HepG2 (cell line): ENCODE results near the gene CCNL1. TPM values are rescaled to one million over a fixed set of nuclear protein-coding genes. Genes with fewer than 3 reads are reported as not detected.

Experiments used
- AGO1 ChIP-seq: fragments of 200-400 bp; formaldehyde crosslinking; IDR thresholded peaks from 2 replicates; pipeline ENCODE4 v1.6.1; 2017; ENCODE audit warnings: mild to moderate bottlenecking, low read depth, low read length, moderate library complexity; ENCODE audit not compliant: poor library complexity, severe bottlenecking
- AHR ChIP-seq: IDR thresholded peaks from 2 replicates; pipeline ENCODE4 v1.6.1; 2018; ENCODE audit warnings: missing genetic modification reagents, missing compliant biosample characterization
- ATF1 ChIP-seq: IDR thresholded peaks from 2 replicates; pipeline ENCODE4 v1.6.1; 2016; ENCODE audit warnings: mild to moderate bottlenecking, control low read depth
- BRF2 ChIP-seq: sonication (generic); formaldehyde crosslinking; IDR thresholded peaks from 2 replicates; pipeline ENCODE4 v1.8.1; 2022; ENCODE audit warnings: mild to moderate bottlenecking, missing genetic modification reagents
- DRAP1 ChIP-seq: IDR thresholded peaks from 2 replicates; pipeline ENCODE4 v1.6.1; 2016; ENCODE audit warnings: missing genetic modification reagents, missing compliant biosample characterization
- FOXO4 ChIP-seq: sonication (generic); formaldehyde crosslinking; conservative IDR thresholded peaks from 2 replicates; pipeline ENCODE4 v1.8.1; 2023; ENCODE audit warnings: missing genetic modification reagents
- ISL2 ChIP-seq: sonication (generic); formaldehyde crosslinking; IDR thresholded peaks from 2 replicates; pipeline ENCODE4 v1.5.0; 2020; ENCODE audit warnings: missing genetic modification reagents
- MYNN ChIP-seq: sonication (generic); formaldehyde crosslinking; IDR thresholded peaks from 2 replicates; pipeline ENCODE4 v1.4.0; 2020; ENCODE audit warnings: mild to moderate bottlenecking, low read depth, missing genetic modification reagents
- PTBP1 ChIP-seq: fragments of 200-400 bp; formaldehyde crosslinking; IDR thresholded peaks from 2 replicates; pipeline ENCODE4 v1.6.1; 2018; ENCODE audit warnings: low read length, low read depth; ENCODE audit not compliant: poor library complexity, severe bottlenecking
- RBFOX2 ChIP-seq: fragments of 200-400 bp; formaldehyde crosslinking; IDR thresholded peaks from 2 replicates; pipeline ENCODE4 v1.6.1; 2017; ENCODE audit warnings: low read depth, mild to moderate bottlenecking, low read length
- SRSF1 ChIP-seq: fragments of 200-400 bp; formaldehyde crosslinking; optimal IDR thresholded peaks from 2 replicates; pipeline ENCODE3; 2017; ENCODE audit warnings: mild to moderate bottlenecking, low read depth, low read length, moderate library complexity
- ZFP36L2 ChIP-seq: sonication (generic); formaldehyde crosslinking; IDR thresholded peaks from 2 replicates; pipeline ENCODE4 v1.4.0; 2020; ENCODE audit warnings: missing genetic modification reagents
- ZHX1 ChIP-seq: sonication (generic); formaldehyde crosslinking; IDR thresholded peaks from 2 replicates; pipeline ENCODE4 v1.8.1; 2022; ENCODE audit warnings: low read depth, mild to moderate bottlenecking, missing genetic modification reagents
- ZNF121 ChIP-seq: sonication (generic); formaldehyde crosslinking; IDR thresholded peaks from 2 replicates; pipeline ENCODE4 v1.5.0; 2020; ENCODE audit warnings: mild to moderate bottlenecking, missing genetic modification reagents
- ZNF136 ChIP-seq: sonication (generic); formaldehyde crosslinking; IDR thresholded peaks from 2 replicates; pipeline ENCODE4 v1.8.1; 2022; ENCODE audit warnings: low read depth, mild to moderate bottlenecking, moderate library complexity, missing genetic modification reagents
- ZNF280B ChIP-seq: sonication (generic); formaldehyde crosslinking; IDR thresholded peaks from 2 replicates; pipeline ENCODE4 v1.5.0; 2020; ENCODE audit warnings: missing genetic modification reagents, mild to moderate bottlenecking, borderline replicate concordance
- ZNF530 ChIP-seq: sonication (generic); formaldehyde crosslinking; IDR thresholded peaks from 2 replicates; pipeline ENCODE4 v1.5.0; 2020; ENCODE audit warnings: low read depth, mild to moderate bottlenecking, missing genetic modification reagents
- ZNF556 ChIP-seq: sonication (generic); formaldehyde crosslinking; IDR thresholded peaks from 2 replicates; pipeline ENCODE4 v1.4.0; 2020; ENCODE audit warnings: mild to moderate bottlenecking, missing genetic modification reagents, borderline replicate concordance
- ZNF558 ChIP-seq: sonication (generic); formaldehyde crosslinking; IDR thresholded peaks from 2 replicates; pipeline ENCODE4 v1.9.0; 2022; ENCODE audit warnings: mild to moderate bottlenecking, missing genetic modification reagents, borderline replicate concordance
- ZNF607 ChIP-seq: sonication (generic); formaldehyde crosslinking; IDR thresholded peaks from 2 replicates; pipeline ENCODE4 v1.5.1; 2020; ENCODE audit warnings: missing genetic modification reagents, mild to moderate bottlenecking, borderline replicate concordance
- ZNF614 ChIP-seq: IDR thresholded peaks from 2 replicates; pipeline ENCODE4 v1.6.1; 2018; ENCODE audit warnings: missing biosample characterization, missing genetic modification reagents, inconsistent platforms, borderline replicate concordance
- ZNF75D ChIP-seq: sonication (generic); formaldehyde crosslinking; IDR thresholded peaks from 2 replicates; pipeline ENCODE4 v1.8.1; 2023; ENCODE audit warnings: missing genetic modification reagents, mild to moderate bottlenecking, borderline replicate concordance
- polyA plus RNA-seq, 8 experiments: library from polyadenylated mRNA; depleted of rRNA in 3 of 8; stranded (reverse) in 7 of 8; unstranded in 1 of 8; fragments of >200 nt; fragmentation: Illumina TruSeq in 4 of 8; extraction: Trizol in 4 of 8; gene quantifications; 2 replicates each; pipeline versions ENCODE4 v1.2.1 to v1.2.3, GENCODE V29; 2011 to 2016; ENCODE audit warnings: low read depth in 4 of 8, missing spikeins in 1 of 8, mixed read lengths in 1 of 8; ENCODE audit not compliant: insufficient read depth in 1 of 8
- total RNA-seq, 5 experiments: library from RNA; depleted of rRNA; stranded (reverse); fragments of >200 nt; fragmentation: Illumina TruSeq; extraction: Trizol; gene quantifications; 2 replicates each; pipeline ENCODE4 v1.2.3, GENCODE V29; 2016; ENCODE audit warnings: low read depth in 1 of 5

Gene CCNL1
- total and polyA plus RNA-seq, 2 of the 13 experiments (the other 11 are each of a cell fraction or from before 2014, with no cell fraction given): 151 to 303 TPM

GRCh38 chr3:157136647-157137387 lies 23.1 kb downstream of the CCNL1 start (continued):
- no peak for TF ChIP-seq FOXO4
- TF ChIP-seq AHR: peak; percentile 88
- TF ChIP-seq ZNF75D (CRISPR knock-in tag): no peak
- TF ChIP-seq ZNF558: peak; percentile 45; the same call in 1 of the 2 replicates
- no peak for TF ChIP-seq PTBP1
- TF ChIP-seq ZNF556 (CRISPR knock-in tag): peak; percentile 87; the same call in 1 of the 2 replicates
- TF ChIP-seq DRAP1 (CRISPR knock-in tag): no peak; the same call in 1 of the 2 replicates
- TF ChIP-seq ZNF280B (CRISPR knock-in tag): no peak
- TF ChIP-seq ZNF530 (CRISPR knock-in tag): no peak
- TF ChIP-seq ZNF121 (CRISPR knock-in tag): peak; percentile 42; the same call in 1 of the 2 replicates
- no peak for TF ChIP-seq SRSF1
- TF ChIP-seq MYNN: no peak
- no peak; the same call in 1 of the 2 replicates for TF ChIP-seq ZNF607 (CRISPR knock-in tag)
- peak; percentile 57 for TF ChIP-seq ZNF614 (CRISPR knock-in tag)
- no peak for TF ChIP-seq ZNF136 (CRISPR knock-in tag)
- no peak for TF ChIP-seq BRF2
- peak; percentile 76; the same call in 1 of the 2 replicates for TF ChIP-seq ZHX1 (CRISPR knock-in tag)
- peak; percentile 32; the same call in 1 of the 2 replicates for TF ChIP-seq ISL2 (CRISPR knock-in tag)
- TF ChIP-seq AGO1: no peak
- 0 out of 2 replicates have a peak, but pooled peaks have one; percentile 28 for TF ChIP-seq RBFOX2
- TF ChIP-seq ATF1 (CRISPR knock-in tag): no peak
- no peak for TF ChIP-seq ZFP36L2 (CRISPR knock-in tag)
